ENCODE measurements around the gene DCAF8L2. TPM values are rescaled to one million over a fixed set of nuclear protein-coding genes. Genes with fewer than 3 reads are reported as not detected.

The DCAF8L2 gene
- total RNA-seq, 1 donor from 2014 or later = not detected

DNA sequence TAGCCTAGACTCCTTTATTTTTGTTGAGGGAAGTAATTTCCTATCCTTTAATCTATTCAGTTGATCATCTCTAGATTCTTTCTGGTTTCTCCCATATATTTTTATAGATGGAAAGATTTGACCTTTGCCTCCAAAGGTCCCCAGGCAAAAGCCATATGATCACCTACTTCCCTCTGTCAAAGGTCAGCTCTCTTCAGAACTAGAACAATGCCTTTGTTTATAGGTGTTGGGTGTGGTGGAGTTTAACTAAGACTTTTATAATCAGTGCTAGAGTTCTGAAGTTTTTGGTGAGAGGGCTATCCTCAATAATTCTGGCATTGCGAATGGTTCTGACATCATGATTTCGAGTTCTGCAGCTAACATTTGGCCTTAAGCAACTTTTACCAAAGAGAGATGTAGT is 19.0 kb upstream of the DCAF8L2 start:
- no peaks in the 10 kb centered on the region for H3K27me3 Mint-ChIP-seq (ENCODE audit: low read depth)
- TF ChIP-seq, protein P1, sequence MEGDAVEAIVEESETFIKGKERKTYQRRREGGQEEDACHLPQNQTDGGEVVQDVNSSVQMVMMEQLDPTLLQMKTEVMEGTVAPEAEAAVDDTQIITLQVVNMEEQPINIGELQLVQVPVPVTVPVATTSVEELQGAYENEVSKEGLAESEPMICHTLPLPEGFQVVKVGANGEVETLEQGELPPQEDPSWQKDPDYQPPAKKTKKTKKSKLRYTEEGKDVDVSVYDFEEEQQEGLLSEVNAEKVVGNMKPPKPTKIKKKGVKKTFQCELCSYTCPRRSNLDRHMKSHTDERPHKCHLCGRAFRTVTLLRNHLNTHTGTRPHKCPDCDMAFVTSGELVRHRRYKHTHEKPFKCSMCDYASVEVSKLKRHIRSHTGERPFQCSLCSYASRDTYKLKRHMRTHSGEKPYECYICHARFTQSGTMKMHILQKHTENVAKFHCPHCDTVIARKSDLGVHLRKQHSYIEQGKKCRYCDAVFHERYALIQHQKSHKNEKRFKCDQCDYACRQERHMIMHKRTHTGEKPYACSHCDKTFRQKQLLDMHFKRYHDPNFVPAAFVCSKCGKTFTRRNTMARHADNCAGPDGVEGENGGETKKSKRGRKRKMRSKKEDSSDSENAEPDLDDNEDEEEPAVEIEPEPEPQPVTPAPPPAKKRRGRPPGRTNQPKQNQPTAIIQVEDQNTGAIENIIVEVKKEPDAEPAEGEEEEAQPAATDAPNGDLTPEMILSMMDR (conservative IDR thresholded peaks at IDR 0.05) = no peak
- no peaks in the 10 kb centered on the region for H3K36me3 Mint-ChIP-seq (ENCODE audit: low read depth)
- no peak overlapping the region for H3K27ac Mint-ChIP-seq (ENCODE audit: unreplicated experiment)
- H3K9me3 Mint-ChIP-seq = peaks cover 7% of the 10 kb centered on the region
- peaks cover 2% of the 10 kb centered on the region for H3K4me1 Mint-ChIP-seq
- H3K4me3 Mint-ChIP-seq = no peak overlapping the region
- no peak for DNase-seq (ENCODE audit: low read depth, low spot score)

DNA sequence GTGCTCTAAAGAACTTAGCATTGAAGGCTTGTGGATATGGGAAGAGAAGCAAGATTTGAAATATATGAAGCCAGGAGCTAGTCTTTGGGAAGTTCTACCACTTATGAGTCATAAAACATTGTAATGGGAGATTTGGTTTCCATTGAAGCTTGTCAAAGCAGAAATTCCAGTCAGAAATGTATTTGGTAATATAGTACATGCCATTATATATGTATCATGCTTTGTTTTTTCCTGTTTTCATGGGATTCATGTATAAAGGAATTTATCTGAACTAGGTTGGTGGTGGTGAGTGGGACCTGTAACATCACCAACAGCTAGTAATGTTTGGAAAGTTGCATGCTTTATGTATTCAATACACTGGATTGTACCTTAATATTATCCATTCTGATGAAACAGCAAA is 14.6 kb upstream of the DCAF8L2 start:
- DNase-seq (ENCODE audit: low read depth, low spot score) = no peak
- no peak overlapping the region for H3K27ac Mint-ChIP-seq (ENCODE audit: unreplicated experiment)
- H3K36me3 Mint-ChIP-seq (ENCODE audit: low read depth) = no peaks in the 10 kb centered on the region
- no peaks in the 10 kb centered on the region for H3K4me1 Mint-ChIP-seq
- TF ChIP-seq, protein P1 (conservative IDR thresholded peaks at IDR 0.05) = no peak
- peaks cover 6% of the 10 kb centered on the region for H3K9me3 Mint-ChIP-seq
- no peak overlapping the region for H3K4me3 Mint-ChIP-seq
- H3K27me3 Mint-ChIP-seq (ENCODE audit: low read depth) = no peaks in the 10 kb centered on the region

DNA sequence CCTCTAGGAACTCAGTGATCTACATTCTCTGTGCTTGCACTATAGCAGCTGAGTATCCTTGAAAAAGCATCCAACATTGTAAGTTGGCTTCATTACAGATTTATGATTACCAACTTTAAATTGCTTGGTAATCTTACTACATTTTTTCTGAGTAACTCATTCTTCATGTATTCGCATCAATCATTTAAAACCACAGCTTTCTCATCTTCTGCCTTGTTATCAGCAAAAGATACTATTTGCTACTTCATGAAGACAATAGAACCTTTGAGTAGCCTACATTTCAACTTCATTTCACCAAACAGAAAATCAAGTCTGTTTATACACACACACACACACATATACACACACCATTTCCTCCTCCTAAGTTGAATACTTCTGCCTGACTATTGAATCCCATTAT is 6.2 kb upstream of the DCAF8L2 start:
- H3K27me3 Mint-ChIP-seq (ENCODE audit: low read depth) = no peaks in the 10 kb centered on the region
- no peak overlapping the region for H3K4me3 Mint-ChIP-seq
- DNase-seq (ENCODE audit: low read depth, low spot score) = no peak
- no peaks in the 10 kb centered on the region for H3K4me1 Mint-ChIP-seq
- TF ChIP-seq, protein P1 (conservative IDR thresholded peaks at IDR 0.05) = no peak
- no peaks in the 10 kb centered on the region for H3K36me3 Mint-ChIP-seq (ENCODE audit: low read depth)
- H3K9me3 Mint-ChIP-seq = peaks cover 6% of the 10 kb centered on the region
- no peak overlapping the region for H3K27ac Mint-ChIP-seq (ENCODE audit: unreplicated experiment)

DNA sequence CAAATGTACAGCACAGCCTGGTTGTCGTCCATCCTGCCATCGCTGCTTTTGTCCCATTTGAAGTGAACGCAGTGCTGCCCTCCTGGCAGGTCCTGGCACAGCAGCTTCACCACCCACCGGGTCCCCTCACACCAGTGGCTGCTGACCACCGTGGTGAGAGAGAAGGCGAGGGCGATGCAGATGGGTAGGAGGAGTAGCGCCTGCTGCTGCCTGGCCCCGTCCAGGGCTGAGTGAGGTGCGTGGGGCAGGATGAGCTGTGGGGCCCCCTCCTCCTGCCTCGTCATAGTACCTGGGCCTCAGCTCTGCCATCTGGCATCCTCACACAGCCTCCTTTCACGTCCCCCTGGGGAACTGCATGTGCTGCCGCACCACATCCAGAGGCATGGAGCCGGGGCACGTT is 1.8 kb downstream of the DCAF8L2 start:
- Mint-ChIP-seq H3K4me3 (no peak overlapping the region), H3K27ac (ENCODE audit: unreplicated experiment) (no peak overlapping the region), H3K36me3 (ENCODE audit: low read depth) (no peaks in the 10 kb centered on the region), H3K27me3 (ENCODE audit: low read depth) (no peaks in the 10 kb centered on the region), H3K9me3 (peaks cover 3% of the 10 kb centered on the region), H3K4me1 (no peaks in the 10 kb centered on the region)
- DNase-seq (ENCODE audit: low read depth, low spot score) = no peak
- TF ChIP-seq, protein P1 (conservative IDR thresholded peaks at IDR 0.05) = no peak

DNA sequence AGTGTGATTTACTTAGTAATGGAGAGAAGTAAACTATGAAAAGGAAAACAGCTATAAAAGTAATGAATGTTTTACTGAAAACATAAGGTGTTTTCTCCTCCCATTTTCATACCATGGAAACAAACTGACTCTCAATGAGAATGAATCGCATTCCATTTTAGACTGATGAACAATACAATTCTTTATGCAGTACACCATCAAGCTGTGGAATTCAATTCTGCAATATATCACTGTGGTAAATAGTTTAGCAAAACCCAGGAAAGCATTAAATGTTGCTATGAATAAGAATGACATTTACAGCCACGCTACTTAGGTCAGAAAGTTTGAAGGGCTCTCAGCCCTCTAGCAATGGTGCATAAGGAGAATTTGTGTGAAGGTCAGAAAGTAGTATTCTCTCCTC is 7.4 kb downstream of the DCAF8L2 start:
- TF ChIP-seq, protein P1 (conservative IDR thresholded peaks at IDR 0.05) = no peak
- H3K9me3 Mint-ChIP-seq = peaks cover 3% of the 10 kb centered on the region
- no peak overlapping the region for H3K27ac Mint-ChIP-seq (ENCODE audit: unreplicated experiment)
- peaks cover 11% of the 10 kb centered on the region for H3K4me1 Mint-ChIP-seq
- no peak for DNase-seq (ENCODE audit: low read depth, low spot score)
- H3K4me3 Mint-ChIP-seq = no peak overlapping the region
- no peaks in the 10 kb centered on the region for H3K27me3 Mint-ChIP-seq (ENCODE audit: low read depth)
- H3K36me3 Mint-ChIP-seq (ENCODE audit: low read depth) = no peaks in the 10 kb centered on the region

DNA sequence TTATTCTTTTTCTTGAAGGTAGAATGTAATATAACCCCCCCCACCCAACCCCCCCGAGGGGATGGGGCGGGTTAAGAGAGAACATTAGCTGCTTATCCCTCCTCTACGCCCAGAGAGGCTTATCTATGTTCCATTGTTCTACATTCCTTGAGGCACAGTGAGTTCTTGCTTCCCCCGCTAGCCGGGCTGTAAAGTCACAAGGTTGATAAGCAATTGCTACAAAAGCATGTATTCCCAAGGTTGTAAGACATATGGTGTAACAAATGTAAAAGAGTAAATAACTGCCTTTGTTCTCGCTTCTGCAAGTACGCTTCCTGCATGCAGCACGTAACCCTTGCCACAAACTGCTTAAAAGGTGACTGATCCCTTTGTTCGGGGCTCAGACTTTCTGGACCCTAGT is 8.2 kb downstream of the DCAF8L2 start:
- H3K4me3 Mint-ChIP-seq = no peak overlapping the region
- H3K36me3 Mint-ChIP-seq (ENCODE audit: low read depth) = no peaks in the 10 kb centered on the region
- H3K27ac Mint-ChIP-seq (ENCODE audit: unreplicated experiment) = no peak overlapping the region
- H3K27me3 Mint-ChIP-seq (ENCODE audit: low read depth) = no peaks in the 10 kb centered on the region
- no peak for DNase-seq (ENCODE audit: low read depth, low spot score)
- peaks cover 11% of the 10 kb centered on the region for H3K4me1 Mint-ChIP-seq
- no peaks in the 10 kb centered on the region for H3K9me3 Mint-ChIP-seq
- TF ChIP-seq, protein P1 (conservative IDR thresholded peaks at IDR 0.05) = no peak
